Upper lobe of left lung (tissue), 6 donors: ENCODE measurements around the gene CNDP2. TPM values are rescaled to one million over a fixed set of nuclear protein-coding genes. Genes with fewer than 3 reads are reported as not detected.
A peak's percentile ranks its signal among the peaks of the same experiment; 100 is the strongest.
"Not testable (repeated sequence)": the region's sequence is repeated elsewhere in the genome, so short reads cannot be mapped to it uniquely, and the experiment has no call there.

Source experiments
- ATAC-seq, 2 donors: fragments of 200-7000 bp; cut with Tn5 transposase; one replicate each; pipeline ENCODE4 v1.9.1; 2022; ENCODE audit warnings: mild to moderate bottlenecking in 2 of 2, moderate library complexity in 2 of 2; ENCODE audit not compliant: low FRiP score in 2 of 2
- DNase-seq, 2 donors: peaks; one replicate each; pipeline ENCODE4 v3.0.0-alpha.2; 2019 to 2020
- H3K27ac ChIP-seq, 4 donors: fragments of 200-600 bp; sonication (generic); one replicate each; pipeline ENCODE4 v1.5.1; 2016 to 2019
- H3K27me3 ChIP-seq, 4 donors: fragments of 200-600 bp; sonication (generic); one replicate each; pipeline ENCODE4 v1.5.1; 2017 to 2019
- H3K36me3 ChIP-seq, 4 donors: fragments of 200-600 bp; sonication (generic); one replicate each; pipeline ENCODE4 v1.5.1; 2016 to 2019
- H3K4me1 ChIP-seq, 4 donors: fragments of 200-600 bp; sonication (generic); one replicate each; pipeline ENCODE4 v1.5.1; 2018 to 2019
- H3K4me3 ChIP-seq, 4 donors: fragments of 200-600 bp; sonication (generic); one replicate each; pipeline ENCODE4 v1.5.1; 2017 to 2019; ENCODE audit warnings: mild to moderate bottlenecking in 2 of 4, moderate library complexity in 1 of 4
- H3K9me3 ChIP-seq, 4 donors: fragments of 200-600 bp; sonication (generic); one replicate each; pipeline ENCODE4 v1.5.1; 2018 to 2019
- CTCF ChIP-seq, 6 experiments: fragments of 450-650 bp in 4 of 6; fragments of 200-600 bp in 2 of 6; sonication (generic) in 2 of 6; IDR thresholded peaks; one replicate each; pipeline ENCODE4 v1.5.1; 2016 to 2019; ENCODE audit warnings: antibody characterized with exemption in 6 of 6
- EP300 ChIP-seq, 4 donors: sonication (generic); formaldehyde crosslinking; IDR thresholded peaks; one replicate each; pipeline ENCODE4 v1.5.1; 2017; ENCODE audit warnings: antibody characterized with exemption in 4 of 4, control low read depth in 2 of 4
- POLR2A ChIP-seq, 4 donors: fragments of 450-650 bp; IDR thresholded peaks; one replicate each; pipeline ENCODE4 v1.5.1; 2016 to 2017; ENCODE audit warnings: antibody characterized with exemption in 4 of 4, mild to moderate bottlenecking in 2 of 4
- POLR2AphosphoS5 ChIP-seq, 2 donors: sonication (generic); formaldehyde crosslinking; IDR thresholded peaks; one replicate each; pipeline ENCODE4 v1.5.1; 2017; ENCODE audit warnings: antibody characterized with exemption in 2 of 2
- WGBS, 2 donors: methylation state at CpG; one replicate each; pipeline ENCODE4 v1.1.5; 2017 to 2018; 5-methylcytosine and 5-hydroxymethylcytosine counted together
- total RNA-seq, 6 donors: library from RNA; depleted of rRNA in 4 of 6; stranded (reverse); fragments of >200 nt in 4 of 6; gene quantifications; one replicate each; pipeline versions ENCODE4 v1.1.0 to v1.2.1, GENCODE V29; 2016 to 2021
- donor health status: DM: no; HTN: no; CAD: no; lungs with moderate emphysema.
- donor health status: DM: no; HTN: yes; CAD: no; lungs with severe emphysema.

Gene CNDP2
- total RNA-seq, 6 donors from 2014 or later = 147 to 279 (median 196) TPM

GRCh38 chr18:74524097-74524496, 27.9 kb downstream of the CNDP2 start:
- DNase-seq = no peak

GRCh38 chr18:74524915-74525314, 28.8 kb downstream of the CNDP2 start:
- not testable (repeated sequence) for DNase-seq, H3K9me3 ChIP-seq, H3K4me3 ChIP-seq, H3K27me3 ChIP-seq, ATAC-seq, H3K4me1 ChIP-seq
- Histone ChIP-seq H3K27ac (peak overlapping the region in 1 of 4 donors; percentile 10), H3K36me3 (peaks cover 7 to 18% (median 13%) of the 10 kb centered on the region in 4 donors)
- WGBS, 2 donors = 96 to 98% methylated on average over 7 of the region's 7 CpGs

More at GRCh38 chr18:74524097-74524496, 27.9 kb downstream of the CNDP2 start:
- WGBS, 2 donors = 18 to 27% methylated on average over 5 of the region's 5 CpGs
- TF ChIP-seq POLR2AphosphoS5 (IDR thresholded peaks at IDR 0.05) = peak in 1 of 2 donors; percentile 7
- TF ChIP-seq POLR2A (IDR thresholded peaks at IDR 0.05) = no peak
- H3K36me3 ChIP-seq = peaks cover 14 to 26% (median 22%) of the 10 kb centered on the region in 4 donors
- no peak overlapping the region for H3K4me3 ChIP-seq
- ATAC-seq = peak in 1 of 2 donors; percentile 40
- no peaks in the 10 kb centered on the region for H3K9me3 ChIP-seq
- H3K27ac ChIP-seq = peak overlapping the region in 3 of 4 donors; percentile 22 to 52 (median 46)
- H3K27me3 ChIP-seq = no peaks in the 10 kb centered on the region
- peaks cover 0 to 9% (median 5%) of the 10 kb centered on the region in 4 donors for H3K4me1 ChIP-seq

GRCh38 chr18:74525741-74526140, 29.6 kb downstream of the CNDP2 start:
- ATAC-seq (no peak), DNase-seq (no peak)
- TF ChIP-seq EP300 (IDR thresholded peaks at IDR 0.05) (no peak), CTCF (IDR thresholded peaks at IDR 0.05) (no peak), POLR2AphosphoS5 (IDR thresholded peaks at IDR 0.05) (no peak), POLR2A (IDR thresholded peaks at IDR 0.05) (no peak)
- 75 to 88% methylated on average over 5 to 9 of the region's 9 CpGs for WGBS, 2 donors
- no peaks in the 10 kb centered on the region for H3K9me3 ChIP-seq
- peaks cover 0 to 10% (median 5%) of the 10 kb centered on the region in 4 donors for H3K36me3 ChIP-seq
- H3K4me3 ChIP-seq = no peak overlapping the region
- no peak overlapping the region for H3K27ac ChIP-seq
- no peaks in the 10 kb centered on the region for H3K27me3 ChIP-seq
- H3K4me1 ChIP-seq = peaks cover 0 to 9% (median 5%) of the 10 kb centered on the region in 4 donors

GRCh38 chr18:74526488-74526887, 30.3 kb downstream of the CNDP2 start:
- H3K4me1 ChIP-seq = peaks cover 0 to 9% (median 5%) of the 10 kb centered on the region in 4 donors
- H3K9me3 ChIP-seq = no peaks in the 10 kb centered on the region
- H3K36me3 ChIP-seq = peaks cover 0 to 2% (median 0%) of the 10 kb centered on the region in 4 donors
- no peaks in the 10 kb centered on the region for H3K27me3 ChIP-seq
- no peak overlapping the region for H3K4me3 ChIP-seq
- DNase-seq = no peak
- WGBS, 2 donors = 58 to 71% methylated on average over 2 of the region's 2 CpGs
- no peak for ATAC-seq
- TF ChIP-seq POLR2A (IDR thresholded peaks at IDR 0.05) = no peak
- TF ChIP-seq CTCF (IDR thresholded peaks at IDR 0.05) = no peak
- TF ChIP-seq POLR2AphosphoS5 (IDR thresholded peaks at IDR 0.05) = no peak
- no peak for TF ChIP-seq EP300 (IDR thresholded peaks at IDR 0.05)
- H3K27ac ChIP-seq = no peak overlapping the region

- no peaks in the 10 kb centered on the region for H3K36me3 ChIP-seq
- H3K27me3 ChIP-seq = no peaks in the 10 kb centered on the region
- H3K9me3 ChIP-seq = no peaks in the 10 kb centered on the region
- WGBS, 2 donors = 43 to 88% methylated on average over 1 of the region's 1 CpG
- TF ChIP-seq POLR2AphosphoS5 (IDR thresholded peaks at IDR 0.05) (no peak), POLR2A (IDR thresholded peaks at IDR 0.05) (no peak), EP300 (IDR thresholded peaks at IDR 0.05) (no peak), CTCF (IDR thresholded peaks at IDR 0.05) (no peak)
- DNase-seq = no peak
- peaks cover 0 to 9% (median 5%) of the 10 kb centered on the region in 4 donors for H3K4me1 ChIP-seq
- no peak overlapping the region for H3K4me3 ChIP-seq
- ATAC-seq = no peak
- H3K27ac ChIP-seq = no peak overlapping the region
Observed at GRCh38 chr18:74528478-74528877, 32.3 kb downstream of the CNDP2 start.

- Histone ChIP-seq H3K27ac (no peak overlapping the region), H3K9me3 (no peaks in the 10 kb centered on the region), H3K4me1 (peaks cover 0 to 5% (median 3%) of the 10 kb centered on the region in 4 donors), H3K4me3 (no peak overlapping the region), H3K27me3 (no peaks in the 10 kb centered on the region), H3K36me3 (no peaks in the 10 kb centered on the region)
- 73 to 76% methylated on average over 3 of the region's 3 CpGs for WGBS, 2 donors
- ATAC-seq = no peak
- no peak for DNase-seq
- TF ChIP-seq CTCF (IDR thresholded peaks at IDR 0.05) = no peak
- no peak for TF ChIP-seq POLR2A (IDR thresholded peaks at IDR 0.05)
- no peak for TF ChIP-seq POLR2AphosphoS5 (IDR thresholded peaks at IDR 0.05)
- no peak for TF ChIP-seq EP300 (IDR thresholded peaks at IDR 0.05)
Observed at GRCh38 chr18:74528913-74529312, 32.8 kb downstream of the CNDP2 start.
